GM10266 (cell line): ENCODE results near the gene NUP62.

ENCODE experiments used
- DNase-seq: peaks from one replicate; pipeline ENCODE4 v3.0.0; 2012; ENCODE audit errors: extremely low spot score
- TF ChIP-seq, protein P1 (sequence below): IDR thresholded peaks from 2 replicates; pipeline ENCODE4 v1.5.1; 2012; ENCODE audit warnings: mild to moderate bottlenecking, low read depth; ENCODE audit not compliant: control insufficient read depth, insufficient read depth; ENCODE audit errors: missing control alignments

NUP62 gene, protein sequence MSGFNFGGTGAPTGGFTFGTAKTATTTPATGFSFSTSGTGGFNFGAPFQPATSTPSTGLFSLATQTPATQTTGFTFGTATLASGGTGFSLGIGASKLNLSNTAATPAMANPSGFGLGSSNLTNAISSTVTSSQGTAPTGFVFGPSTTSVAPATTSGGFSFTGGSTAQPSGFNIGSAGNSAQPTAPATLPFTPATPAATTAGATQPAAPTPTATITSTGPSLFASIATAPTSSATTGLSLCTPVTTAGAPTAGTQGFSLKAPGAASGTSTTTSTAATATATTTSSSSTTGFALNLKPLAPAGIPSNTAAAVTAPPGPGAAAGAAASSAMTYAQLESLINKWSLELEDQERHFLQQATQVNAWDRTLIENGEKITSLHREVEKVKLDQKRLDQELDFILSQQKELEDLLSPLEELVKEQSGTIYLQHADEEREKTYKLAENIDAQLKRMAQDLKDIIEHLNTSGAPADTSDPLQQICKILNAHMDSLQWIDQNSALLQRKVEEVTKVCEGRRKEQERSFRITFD

DNA sequence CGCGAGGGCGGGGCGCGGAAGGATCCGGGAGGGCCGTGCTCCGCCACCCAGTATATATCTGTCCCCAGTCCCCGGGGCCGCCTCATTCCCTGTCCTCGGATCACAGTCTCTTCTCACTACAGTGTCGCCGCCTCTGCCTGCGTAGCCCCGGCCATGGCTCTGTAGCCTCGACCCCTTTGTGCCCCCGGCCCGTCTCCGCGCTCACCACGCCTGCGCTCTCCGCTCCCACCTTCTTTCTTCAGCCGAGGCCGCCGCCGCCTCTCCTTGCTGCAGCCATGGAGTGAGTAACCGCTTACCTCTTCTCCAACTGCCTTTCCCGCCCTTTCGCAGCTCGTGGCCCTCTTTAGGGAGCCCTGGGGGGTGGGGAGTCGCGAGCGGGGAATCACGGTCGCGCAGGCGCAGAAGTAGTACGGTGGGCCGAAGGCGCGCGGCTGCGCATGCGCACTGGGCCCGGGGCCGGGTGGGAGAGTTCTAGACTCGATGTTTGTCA, at the start of gene NUP62, which contains the start of gene ATF5:
Gene NUP62 (minus strand): TSS at position 384 of the 490 bp plus-strand sequence. CDS start 19,697 bp downstream, outside the sequence.
Gene ATF5 (plus strand): TSS at position 85 of the 490 bp plus-strand sequence. CDS start 1,646 bp downstream, outside the sequence.
- DNase-seq = peak; percentile 94
- TF ChIP-seq, protein P1, sequence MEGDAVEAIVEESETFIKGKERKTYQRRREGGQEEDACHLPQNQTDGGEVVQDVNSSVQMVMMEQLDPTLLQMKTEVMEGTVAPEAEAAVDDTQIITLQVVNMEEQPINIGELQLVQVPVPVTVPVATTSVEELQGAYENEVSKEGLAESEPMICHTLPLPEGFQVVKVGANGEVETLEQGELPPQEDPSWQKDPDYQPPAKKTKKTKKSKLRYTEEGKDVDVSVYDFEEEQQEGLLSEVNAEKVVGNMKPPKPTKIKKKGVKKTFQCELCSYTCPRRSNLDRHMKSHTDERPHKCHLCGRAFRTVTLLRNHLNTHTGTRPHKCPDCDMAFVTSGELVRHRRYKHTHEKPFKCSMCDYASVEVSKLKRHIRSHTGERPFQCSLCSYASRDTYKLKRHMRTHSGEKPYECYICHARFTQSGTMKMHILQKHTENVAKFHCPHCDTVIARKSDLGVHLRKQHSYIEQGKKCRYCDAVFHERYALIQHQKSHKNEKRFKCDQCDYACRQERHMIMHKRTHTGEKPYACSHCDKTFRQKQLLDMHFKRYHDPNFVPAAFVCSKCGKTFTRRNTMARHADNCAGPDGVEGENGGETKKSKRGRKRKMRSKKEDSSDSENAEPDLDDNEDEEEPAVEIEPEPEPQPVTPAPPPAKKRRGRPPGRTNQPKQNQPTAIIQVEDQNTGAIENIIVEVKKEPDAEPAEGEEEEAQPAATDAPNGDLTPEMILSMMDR = no peak

DNA sequence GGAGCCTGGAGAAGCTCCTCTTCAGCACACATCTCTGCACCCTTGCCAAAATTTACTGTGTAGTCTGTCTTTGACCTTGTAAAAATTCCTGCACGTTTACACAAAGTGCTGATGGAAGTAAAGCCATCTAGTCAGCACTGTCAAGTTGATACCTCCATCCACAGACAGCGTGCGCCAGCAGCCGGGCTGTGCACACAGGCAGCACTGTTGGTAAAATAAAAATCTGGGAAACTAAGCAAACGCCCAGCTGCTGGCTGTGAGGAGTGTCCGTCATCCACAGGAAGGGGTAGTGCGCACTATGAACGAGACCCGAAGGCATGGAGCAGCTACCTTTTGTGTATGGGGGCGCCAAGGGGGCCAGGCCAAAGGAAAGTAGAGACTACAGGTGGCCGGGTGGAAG, 49.0 kb upstream of the NUP62 start:
- TF ChIP-seq, protein P1 = no peak
- DNase-seq = no peak

DNA sequence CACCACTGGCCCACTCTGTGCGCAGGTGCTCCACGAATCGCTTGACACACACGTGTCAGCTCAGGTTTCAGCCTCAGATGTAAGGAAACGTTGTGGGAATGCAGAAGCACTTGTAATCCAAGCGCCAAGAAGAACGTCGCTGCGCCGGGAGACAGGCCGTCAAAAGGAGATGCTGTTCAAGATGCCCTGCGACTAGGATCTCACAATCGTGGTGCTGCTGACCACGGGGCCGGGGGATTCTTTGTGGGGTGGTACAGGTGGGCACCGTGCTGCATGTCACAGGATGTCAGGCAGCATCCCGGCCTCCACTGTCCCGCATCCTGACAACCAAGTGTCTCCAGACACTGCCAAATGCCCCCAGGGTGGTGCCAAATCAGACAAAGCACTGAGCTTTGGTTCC, 48.6 kb upstream of the NUP62 start:
- no peak for DNase-seq
- TF ChIP-seq, protein P1 = no peak

DNA sequence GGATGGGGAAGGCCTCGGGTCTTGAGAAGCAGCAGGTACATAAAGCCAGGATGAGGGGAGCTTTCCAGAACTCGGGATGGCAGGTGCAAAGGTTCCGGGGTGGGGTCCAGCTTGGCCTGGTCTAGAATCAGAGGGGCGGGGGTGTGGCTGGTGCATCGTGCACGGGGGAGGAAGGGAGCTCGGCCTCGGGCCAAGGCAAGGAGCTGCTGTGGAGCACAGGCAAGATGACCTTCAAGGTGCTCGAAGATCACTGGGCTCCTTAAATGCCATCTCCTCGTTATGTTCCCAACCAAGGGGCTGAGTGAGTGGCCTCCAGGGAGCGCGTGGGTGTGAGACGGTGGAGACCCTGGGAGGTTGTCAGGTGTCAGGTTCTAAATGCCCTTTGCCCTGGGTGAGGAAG, 47.8 kb upstream of the NUP62 start:
- no peak for DNase-seq
- TF ChIP-seq, protein P1 = no peak

DNA sequence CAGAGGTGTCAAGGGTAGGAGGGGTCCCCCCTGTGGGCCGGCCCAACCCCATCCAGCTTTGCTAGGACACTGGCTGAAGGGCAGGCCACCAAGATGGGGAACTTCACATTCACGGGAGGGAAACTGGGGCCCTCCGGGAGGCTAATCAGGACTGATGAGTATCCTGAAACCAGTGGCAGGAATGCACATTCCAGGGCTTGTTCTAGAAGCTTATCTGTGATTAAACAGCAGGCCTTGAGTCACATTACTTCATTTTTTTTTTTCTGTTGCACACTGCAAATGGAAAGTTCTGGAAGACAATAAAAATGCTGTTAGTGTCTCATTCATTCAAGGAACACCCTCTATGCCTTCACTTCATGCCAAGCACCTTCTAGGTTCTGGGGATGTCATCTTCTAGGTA, 47.2 kb upstream of the NUP62 start:
- TF ChIP-seq, protein P1 = no peak
- DNase-seq = no peak

DNA sequence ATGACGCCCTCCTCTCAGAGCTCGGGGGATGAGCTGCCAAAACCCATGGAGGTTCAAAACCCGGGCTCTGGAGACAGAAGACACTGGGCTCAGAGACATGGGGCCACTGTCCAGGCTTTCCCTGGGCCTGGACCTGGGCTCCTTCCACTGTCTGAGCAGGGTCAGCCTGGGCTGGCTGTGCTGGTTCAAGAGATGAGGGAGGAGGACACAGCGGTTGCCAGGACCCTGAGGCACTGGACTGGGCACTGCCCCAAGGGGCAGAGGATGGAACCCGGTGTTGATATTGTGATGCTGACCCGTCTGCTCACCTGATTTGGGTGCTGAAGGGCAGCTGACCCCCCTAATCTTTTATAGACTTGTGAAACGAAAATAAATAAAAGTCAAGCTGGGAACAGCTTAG, 45.7 kb upstream of the NUP62 start:
- TF ChIP-seq, protein P1 = no peak
- DNase-seq = no peak

DNA sequence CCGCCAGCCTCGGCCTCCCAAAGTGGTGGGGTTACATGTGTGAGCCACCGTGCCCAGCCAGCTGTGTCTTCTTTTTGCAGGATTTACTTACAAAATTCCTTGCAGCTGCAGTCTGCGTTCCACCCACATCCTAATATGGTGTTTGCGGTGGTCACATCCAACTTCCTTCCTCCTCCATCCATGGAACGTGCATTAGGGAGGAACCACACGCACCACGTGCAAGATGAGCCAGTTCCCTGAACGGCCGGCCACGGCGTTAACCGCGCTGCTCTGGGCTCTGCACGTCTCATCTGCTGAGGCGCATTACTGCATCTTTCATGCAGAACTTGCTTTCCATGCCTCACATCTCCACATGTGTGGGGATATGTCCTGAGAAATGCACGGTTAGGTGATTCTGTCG, 44.7 kb upstream of the NUP62 start:
- TF ChIP-seq, protein P1 = no peak
- DNase-seq = no peak
